ENCODE results near the gene ERN2.
"Not testable (repeated sequence)": the region's sequence is repeated elsewhere in the genome, so short reads cannot be mapped to it uniquely, and the experiment has no call there.

Gene ERN2

DNA sequence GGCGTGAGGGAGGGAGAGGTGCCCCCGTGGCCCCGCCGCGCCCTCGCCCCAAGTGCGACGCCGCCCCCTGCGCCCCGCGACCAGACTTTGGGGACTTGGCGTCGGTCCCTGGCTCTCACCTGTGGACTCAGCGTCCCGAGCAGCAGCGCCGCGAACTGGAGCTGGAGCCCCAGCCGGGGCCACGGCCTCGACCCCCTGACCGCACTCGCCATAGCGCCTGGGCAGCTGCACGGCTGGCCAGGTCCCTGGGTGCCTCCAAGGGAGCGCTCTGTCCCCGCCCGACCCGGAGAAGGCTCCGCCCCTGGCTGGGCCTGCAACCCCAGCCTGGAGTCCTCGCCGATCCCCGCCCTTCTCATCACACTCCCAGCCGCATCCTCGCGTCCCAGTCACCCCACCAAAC lies at the start of gene ERN2:
Gene ERN2, minus strand, starts transcription at position 247 of the 400 bp plus-strand sequence. Its CDS starts 35 bp downstream, at position 212.
- no peak for DNase-seq

- no peak for DNase-seq
Observed at GRCh38 chr16:23757937-23758619, 45.1 kb upstream of the ERN2 start.

GRCh38 chr16:23757116-23757515 lies 44.1 kb upstream of the ERN2 start:
- DNase-seq: no peak

GRCh38 chr16:23755484-23755809 lies 42.4 kb upstream of the ERN2 start:
- DNase-seq: no peak

DNA sequence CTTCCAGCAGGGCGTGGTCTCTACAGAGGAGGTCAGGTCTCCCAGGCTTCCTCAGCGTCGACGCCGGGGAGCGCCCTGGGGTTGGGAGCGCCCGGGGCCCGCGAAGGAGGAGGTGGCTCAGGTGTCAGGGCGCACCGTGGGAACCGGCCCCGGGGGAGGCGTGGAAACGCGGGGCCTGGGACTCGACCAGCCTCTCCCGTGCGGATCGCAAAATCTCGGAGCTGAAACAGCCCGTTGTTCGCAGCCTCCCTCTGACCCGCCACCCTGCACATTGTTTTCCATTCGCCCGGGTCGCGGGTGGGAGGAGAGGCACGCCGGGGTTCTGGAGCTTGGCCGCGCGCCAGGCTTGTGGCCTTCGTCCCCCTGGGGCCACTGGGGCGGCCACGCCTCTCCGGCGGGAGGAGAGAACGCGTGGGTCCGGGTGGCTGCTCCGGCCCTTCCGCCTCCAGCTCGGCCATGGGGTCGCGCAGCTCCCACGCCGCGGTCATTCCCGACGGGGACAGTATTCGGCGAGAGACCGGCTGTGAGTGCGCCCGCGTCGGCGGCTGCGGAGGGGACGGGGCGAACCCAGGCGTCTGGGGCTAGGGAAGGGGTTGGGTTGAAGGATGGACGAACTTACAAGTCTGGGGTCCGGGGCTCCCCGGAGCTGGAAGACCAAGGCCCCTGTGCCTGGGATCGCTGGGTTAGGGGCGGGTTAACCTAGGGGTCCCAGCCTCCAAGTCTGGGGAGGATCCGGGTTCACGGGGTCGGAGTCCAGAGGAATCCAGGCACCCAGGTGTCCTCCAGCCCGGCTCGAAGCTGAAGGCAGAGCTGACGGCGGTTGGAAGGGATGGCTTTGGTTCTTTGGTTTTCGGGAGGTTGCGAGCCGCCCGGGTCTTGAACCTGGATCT lies 41.8 kb upstream of the ERN2 start, which contains the start of gene CHP2:
Gene CHP2, plus strand, starts transcription at position 433 of the 890 bp plus-strand sequence. Its CDS starts 24 bp downstream, at position 457.
- no peak for DNase-seq

DNA sequence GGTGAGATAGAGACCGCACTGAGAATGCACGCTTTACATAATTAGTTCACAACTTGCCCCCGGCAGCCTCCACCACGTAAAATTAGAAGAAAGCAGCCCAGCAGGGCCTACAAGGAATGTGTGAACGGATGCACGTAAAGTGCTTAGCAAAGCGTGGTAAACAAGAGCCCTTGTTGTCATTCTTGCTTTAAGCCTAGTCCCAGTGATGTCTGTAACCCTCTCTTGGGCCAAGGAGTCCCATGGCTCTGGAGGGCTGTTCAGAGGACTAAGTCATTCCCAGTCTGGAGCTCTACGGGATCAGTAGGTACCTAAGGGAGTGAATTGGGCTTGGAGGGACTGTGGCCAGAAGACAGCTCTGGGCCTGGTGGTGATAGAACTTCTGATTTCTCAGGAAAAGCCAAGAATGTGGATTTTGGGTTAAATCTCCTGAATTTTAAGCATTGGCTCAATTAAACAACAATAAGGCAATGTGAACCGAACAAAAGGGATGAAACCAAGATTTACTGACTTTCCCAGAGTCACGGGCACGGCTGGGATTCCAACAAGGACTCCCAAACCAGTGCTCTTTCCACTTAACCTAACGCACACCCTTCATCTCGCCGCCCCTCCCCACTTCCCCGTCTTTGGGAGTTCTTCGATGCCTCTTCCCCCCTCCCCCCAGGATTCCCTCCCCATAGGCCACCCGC lies 41.0 kb upstream of the ERN2 start:
- DNase-seq: no peak

GRCh38 chr16:23751053-23751452 lies 38.0 kb upstream of the ERN2 start:
- not testable (repeated sequence) for DNase-seq

DNA sequence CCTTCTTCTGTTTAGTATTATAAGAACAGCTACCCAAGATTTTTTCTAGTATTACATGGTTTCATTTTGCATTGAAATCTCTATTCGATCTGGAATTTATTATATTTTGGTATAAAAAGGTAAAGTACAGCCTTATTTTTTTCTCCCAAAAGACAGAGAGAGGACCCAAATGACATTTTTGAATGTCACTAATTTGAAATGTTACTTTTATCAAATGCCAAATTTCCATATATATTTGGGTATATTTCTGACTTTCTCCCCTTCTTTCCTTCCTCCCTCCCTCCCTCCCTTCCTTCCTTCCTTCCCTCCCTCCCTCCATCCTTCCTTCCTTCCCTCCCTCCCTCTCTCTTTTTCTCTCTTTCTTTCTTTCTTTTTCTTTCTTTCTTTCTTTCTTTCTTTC lies 35.6 kb upstream of the ERN2 start:
- DNase-seq: no peak

DNA sequence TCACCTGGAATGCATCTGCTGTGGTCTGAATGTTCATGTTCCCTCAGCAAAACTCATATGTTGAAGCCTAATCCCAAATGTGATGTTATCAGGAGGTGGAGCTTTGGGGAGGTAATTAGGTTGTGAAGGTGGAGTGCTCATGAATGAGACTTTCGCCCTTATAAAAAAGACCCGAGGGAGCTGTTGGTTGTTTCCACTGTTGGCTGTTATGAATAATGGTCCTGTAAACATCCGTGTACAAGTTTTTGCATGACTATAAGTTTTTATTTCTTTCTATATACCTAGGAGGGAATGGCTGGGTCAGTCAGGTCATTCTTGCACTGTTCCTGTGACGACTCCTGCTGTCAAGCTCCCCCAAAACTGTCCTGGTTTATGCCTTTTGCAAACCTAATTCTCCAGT lies 32.2 kb upstream of the ERN2 start:
- DNase-seq: no peak

GRCh38 chr16:23742766-23743165 lies 29.7 kb upstream of the ERN2 start:
- no peak for DNase-seq

- no peak for DNase-seq
Observed at GRCh38 chr16:23741675-23742303, 28.8 kb upstream of the ERN2 start.

- no peak for DNase-seq
Observed at GRCh38 chr16:23739516-23739915, 26.5 kb upstream of the ERN2 start.

- DNase-seq: not testable (repeated sequence)
Observed at GRCh38 chr16:23737423-23738028, 24.5 kb upstream of the ERN2 start.

DNA sequence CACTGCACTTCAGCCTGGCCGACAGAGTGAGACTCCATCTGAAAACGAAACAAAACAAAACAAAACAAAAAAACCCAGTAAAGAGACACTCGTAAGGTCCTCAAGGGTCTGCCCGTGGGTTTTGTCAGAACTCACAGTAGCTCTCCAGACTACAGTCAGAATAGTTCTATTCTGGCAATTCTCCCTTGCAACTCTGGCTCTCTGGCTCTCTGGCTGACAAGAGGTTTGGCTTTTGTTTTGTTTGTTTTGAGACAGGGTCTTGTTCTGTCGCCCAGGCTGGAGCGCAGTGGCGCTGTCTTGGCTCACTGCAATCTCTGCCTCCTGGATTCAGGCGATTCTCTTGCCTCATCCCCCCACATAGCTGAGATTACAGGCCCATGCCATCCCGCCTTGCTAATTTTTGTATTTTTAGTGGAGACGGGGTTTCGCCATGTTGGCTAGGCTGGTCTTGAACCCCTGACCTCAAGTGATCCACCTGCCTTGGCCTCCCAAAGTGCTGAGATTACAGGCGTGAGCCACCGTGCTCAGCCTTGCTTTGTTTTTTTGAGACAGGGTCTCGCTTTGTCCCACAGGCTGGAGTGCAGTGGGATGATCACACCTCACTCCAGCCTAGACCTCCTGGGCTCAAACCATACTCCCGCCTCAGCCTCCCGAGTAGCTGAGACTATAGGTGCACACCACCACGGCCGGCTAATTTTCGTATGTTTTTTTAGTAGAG lies 21.3 kb upstream of the ERN2 start:
- DNase-seq: no peak

DNA sequence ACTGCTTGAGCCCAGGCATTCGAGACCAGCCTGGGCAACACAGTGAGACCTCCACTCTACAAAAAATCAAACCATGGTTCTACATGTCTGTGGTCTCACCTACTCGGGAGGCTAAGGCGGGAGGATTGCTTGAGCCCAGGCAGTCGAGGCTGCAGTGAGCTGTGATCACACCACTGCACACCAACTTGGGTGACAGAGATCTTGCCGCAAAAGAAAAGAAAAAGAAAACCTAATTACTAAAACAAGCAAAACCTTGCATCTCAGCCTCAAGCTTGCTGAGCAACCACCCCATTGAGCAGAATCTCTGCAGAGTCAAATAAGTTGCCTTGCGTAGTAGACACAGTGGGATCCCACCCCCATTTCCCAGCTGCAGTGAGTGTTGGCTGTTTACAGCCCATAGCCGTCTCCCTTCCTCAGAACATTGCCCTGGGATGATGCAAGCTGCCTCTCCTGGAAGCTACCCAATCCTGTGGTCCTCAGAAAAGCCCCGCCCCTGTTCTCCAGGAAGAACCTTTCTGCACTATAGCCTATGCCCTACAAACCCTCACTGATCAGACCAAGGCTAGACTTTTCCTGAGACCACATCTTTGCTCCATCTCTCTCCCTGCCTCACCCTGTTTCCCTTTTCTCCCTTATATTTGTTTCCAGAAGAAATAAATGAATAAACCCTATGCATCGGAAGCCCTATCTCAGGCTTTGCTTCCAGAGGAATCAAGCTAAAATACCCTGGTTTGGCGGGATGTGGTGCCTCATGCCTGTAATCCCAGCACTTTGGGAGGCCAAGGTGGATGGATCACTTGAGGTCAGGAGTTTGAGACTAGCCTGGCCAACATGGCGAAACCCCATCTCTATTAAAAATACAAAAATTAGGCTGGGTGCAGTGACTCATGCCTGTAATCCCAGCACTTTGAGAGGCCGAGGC lies 16.7 kb upstream of the ERN2 start:
- DNase-seq: no peak

DNA sequence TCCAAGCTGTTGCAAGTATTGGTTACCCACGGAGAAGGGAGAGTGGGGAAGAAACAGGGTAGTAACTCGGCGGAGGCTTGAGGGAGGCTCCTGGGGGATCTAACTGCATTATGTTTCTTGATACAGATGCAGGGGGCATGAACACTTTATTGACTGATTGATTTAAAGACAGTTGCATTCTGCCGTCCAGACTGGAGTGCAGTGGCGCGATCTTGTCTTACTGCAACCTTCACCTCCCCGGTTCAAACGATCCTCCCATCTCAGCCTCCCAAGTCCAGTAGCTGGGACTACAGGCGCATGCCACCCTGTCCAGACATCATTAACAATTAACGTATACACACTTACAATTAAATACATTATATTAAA lies 15.1 kb upstream of the ERN2 start:
- DNase-seq: no peak

- no peak for DNase-seq
Observed at GRCh38 chr16:23726710-23727109, 13.7 kb upstream of the ERN2 start.

- DNase-seq: no peak
Observed at GRCh38 chr16:23724785-23725131, 11.7 kb upstream of the ERN2 start.

- no peak for DNase-seq
Observed at GRCh38 chr16:23724096-23724784, 11.2 kb upstream of the ERN2 start.

DNA sequence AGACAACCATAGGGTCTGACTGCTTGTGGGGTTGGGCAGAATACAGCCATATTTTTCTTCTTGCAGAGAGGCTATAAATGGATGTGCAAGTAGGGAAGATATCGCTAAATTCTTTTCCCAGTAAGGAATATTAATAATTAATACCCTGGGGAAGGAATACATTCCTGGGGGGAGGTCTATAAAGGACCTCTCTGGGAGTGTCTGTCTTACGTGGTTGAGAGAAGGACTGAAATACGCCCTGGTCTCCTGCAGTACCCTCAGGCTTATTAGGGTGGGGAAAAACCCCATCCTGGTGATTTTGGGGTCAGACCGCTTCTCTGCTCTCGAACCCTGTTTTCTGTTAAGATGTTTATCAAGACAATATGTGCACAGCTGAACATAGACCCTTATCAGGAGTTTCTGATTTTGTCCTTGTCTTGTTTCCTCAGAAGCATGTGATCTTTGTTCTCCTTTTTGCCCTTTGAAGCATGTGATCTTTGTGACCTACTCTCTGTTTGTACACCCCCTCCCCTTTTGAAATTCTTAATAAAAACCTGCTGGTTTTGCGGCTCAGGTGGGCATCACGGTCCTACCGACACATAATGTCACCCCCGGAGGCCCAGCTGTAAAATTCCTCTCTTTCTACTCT lies 9.7 kb upstream of the ERN2 start:
- DNase-seq: not testable (repeated sequence)

Measured in activated CD4-positive, alpha-beta T cell treated with anti-CD3 and anti-CD28 coated beads for 1 hour (primary cell).